IMR-90 (cell line): ENCODE measurements around the gene TXNDC9. TPM values are rescaled to one million over a fixed set of nuclear protein-coding genes. Genes with fewer than 3 reads are reported as not detected.

Experiments used
- BHLHE40 ChIP-seq: fragments of 150-350 bp; IDR thresholded peaks from 2 replicates; pipeline ENCODE4 v1.6.1; 2016; ENCODE audit warnings: mild to moderate bottlenecking, low read depth, low read length
- SMC3 ChIP-seq: fragments of 150-350 bp; IDR thresholded peaks from 2 replicates; pipeline ENCODE4 v1.6.1; 2016; ENCODE audit warnings: low read depth, mild to moderate bottlenecking, antibody characterized with exemption, low read length, moderate library complexity
- polyA plus RNA-seq, 3 experiments: library from polyadenylated mRNA; depleted of rRNA; stranded (reverse); fragments of >200 nt; gene quantifications; 2 replicates each; pipeline ENCODE4 v1.2.3, GENCODE V29; 2012; ENCODE audit warnings: low replicate concordance in 1 of 3
- total RNA-seq: library from RNA; depleted of rRNA; stranded (reverse); fragments of >200 nt; gene quantifications from 2 replicates; pipeline ENCODE4 v1.2.3, GENCODE V29; 2012
- TF ChIP-seq, protein P1 (sequence below): conservative IDR thresholded peaks from 2 replicates; pipeline ENCODE4 v1.5.1; 2012; ENCODE audit warnings: mild to moderate bottlenecking, low read depth, low read length, improper control_type of control experiment

The TXNDC9 gene
- total and polyA plus RNA-seq, 2 of the 4 experiments (the other 2 are of a cell fraction): 33.9 to 55.4 TPM

DNA sequence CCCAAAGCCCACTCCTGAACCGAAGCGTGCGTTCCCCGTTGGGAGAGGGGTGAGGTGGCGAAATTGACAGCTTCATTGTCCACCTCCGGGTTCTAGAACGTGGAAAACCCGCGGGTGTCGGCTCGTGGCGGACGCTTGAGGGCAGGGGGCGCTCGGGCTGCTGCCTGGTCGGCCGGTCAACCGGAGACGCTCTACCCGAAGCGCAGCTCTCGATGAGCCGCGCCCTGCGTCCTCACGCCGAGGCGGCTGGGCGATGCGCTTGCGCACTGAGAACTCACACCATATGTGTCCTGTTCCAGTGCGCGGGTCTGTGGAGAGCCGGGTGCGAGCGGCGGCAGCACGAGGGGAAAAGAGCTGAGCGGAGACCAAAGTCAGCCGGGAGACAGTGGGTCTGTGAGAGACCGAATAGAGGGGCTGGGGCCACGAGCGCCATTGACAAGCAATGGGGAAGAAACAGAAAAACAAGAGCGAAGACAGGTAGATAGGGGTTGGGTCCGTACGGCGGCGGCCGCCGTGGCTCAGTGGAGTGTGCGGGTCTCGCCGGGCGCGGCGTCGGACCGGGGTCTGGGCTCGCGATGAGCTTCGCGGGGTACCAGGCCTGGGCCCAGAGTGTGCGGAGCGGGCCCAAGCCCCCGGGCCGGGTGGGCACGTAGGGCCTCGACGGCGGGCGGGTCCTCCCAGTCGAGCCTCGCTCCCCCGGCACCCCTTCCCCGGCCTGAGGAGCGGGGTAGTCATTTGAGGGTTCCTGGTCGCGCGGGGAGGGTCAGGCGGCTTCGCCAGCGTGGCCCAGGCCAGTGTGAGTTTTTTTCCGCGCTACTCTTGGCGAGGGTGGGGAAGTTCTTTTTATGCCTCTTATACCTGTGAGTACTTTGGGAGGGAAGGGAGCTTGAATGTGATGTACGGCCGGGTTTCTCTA lies 1.2 kb upstream of the TXNDC9 start, which contains the start of gene EIF5B (continued):
- TF ChIP-seq, protein P1, sequence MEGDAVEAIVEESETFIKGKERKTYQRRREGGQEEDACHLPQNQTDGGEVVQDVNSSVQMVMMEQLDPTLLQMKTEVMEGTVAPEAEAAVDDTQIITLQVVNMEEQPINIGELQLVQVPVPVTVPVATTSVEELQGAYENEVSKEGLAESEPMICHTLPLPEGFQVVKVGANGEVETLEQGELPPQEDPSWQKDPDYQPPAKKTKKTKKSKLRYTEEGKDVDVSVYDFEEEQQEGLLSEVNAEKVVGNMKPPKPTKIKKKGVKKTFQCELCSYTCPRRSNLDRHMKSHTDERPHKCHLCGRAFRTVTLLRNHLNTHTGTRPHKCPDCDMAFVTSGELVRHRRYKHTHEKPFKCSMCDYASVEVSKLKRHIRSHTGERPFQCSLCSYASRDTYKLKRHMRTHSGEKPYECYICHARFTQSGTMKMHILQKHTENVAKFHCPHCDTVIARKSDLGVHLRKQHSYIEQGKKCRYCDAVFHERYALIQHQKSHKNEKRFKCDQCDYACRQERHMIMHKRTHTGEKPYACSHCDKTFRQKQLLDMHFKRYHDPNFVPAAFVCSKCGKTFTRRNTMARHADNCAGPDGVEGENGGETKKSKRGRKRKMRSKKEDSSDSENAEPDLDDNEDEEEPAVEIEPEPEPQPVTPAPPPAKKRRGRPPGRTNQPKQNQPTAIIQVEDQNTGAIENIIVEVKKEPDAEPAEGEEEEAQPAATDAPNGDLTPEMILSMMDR: peak; percentile 73
- TF ChIP-seq BHLHE40 (peak; percentile 53; the same call in 1 of the 2 replicates), SMC3 (peak; percentile 21)
